Measurements from ENCODE around the gene INKA2.

Gene INKA2

DNA sequence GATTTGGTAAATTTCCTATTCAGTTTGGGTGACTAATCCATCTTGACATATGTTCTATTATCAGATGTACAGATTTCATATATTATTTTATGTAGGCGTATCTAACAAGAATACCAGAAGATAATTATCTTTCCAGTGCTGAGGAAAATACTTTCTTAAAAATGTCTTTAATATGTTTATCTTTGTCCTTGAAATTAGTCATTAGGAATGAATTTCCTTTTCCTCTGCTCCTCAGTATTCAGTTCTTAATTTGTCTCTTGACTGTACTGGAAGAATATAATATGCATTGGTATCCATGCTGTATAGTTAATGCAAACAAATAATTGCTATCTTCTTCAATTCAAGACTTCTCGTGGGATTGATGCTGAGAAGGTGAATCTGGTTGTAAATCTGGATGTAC is 23.1 kb upstream of the INKA2 start:
- no peak for ATAC-seq

DNA sequence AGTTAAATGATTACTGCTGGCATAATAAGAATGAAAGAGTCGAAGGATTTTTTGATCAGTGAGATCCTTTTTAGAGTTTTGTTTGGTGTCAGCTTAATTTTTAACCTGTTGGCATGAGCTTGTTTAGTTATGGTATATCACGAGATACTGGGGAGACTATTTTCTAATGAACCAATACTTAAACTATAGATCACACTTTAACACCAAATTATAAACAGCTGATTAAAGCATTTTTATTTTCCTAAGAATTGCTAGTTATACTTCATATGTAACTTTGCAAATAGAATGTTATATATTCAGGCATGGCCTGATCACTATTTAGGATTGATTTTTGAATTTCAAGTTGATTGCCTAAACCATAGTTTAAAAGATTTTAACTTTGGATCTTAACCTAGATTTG is 22.5 kb upstream of the INKA2 start:
- no peak for ATAC-seq
- TF ChIP-seq PPARA (CRISPR knock-in tag; IDR thresholded peaks at IDR 0.05; ENCODE audit: borderline replicate concordance): no peak
- no peak for TF ChIP-seq TCF4 (CRISPR knock-in tag; IDR thresholded peaks at IDR 0.05; ENCODE audit: borderline replicate concordance)
- no peak for TF ChIP-seq OSR1 (CRISPR knock-in tag; IDR thresholded peaks at IDR 0.05)
- no peak for TF ChIP-seq ZFP3 (CRISPR knock-in tag; IDR thresholded peaks at IDR 0.05)
- TF ChIP-seq BACH2 (CRISPR knock-in tag; IDR thresholded peaks at IDR 0.05; ENCODE audit: borderline replicate concordance): no peak
- TF ChIP-seq, protein P1, sequence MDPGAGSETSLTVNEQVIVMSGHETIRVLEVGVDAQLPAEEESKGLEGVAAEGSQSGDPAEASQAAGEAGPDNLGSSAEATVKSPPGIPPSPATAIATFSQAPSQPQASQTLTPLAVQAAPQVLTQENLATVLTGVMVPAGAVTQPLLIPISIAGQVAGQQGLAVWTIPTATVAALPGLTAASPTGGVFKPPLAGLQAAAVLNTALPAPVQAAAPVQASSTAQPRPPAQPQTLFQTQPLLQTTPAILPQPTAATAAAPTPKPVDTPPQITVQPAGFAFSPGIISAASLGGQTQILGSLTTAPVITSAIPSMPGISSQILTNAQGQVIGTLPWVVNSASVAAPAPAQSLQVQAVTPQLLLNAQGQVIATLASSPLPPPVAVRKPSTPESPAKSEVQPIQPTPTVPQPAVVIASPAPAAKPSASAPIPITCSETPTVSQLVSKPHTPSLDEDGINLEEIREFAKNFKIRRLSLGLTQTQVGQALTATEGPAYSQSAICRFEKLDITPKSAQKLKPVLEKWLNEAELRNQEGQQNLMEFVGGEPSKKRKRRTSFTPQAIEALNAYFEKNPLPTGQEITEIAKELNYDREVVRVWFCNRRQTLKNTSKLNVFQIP (CRISPR knock-in tag; IDR thresholded peaks at IDR 0.05; ENCODE audit: borderline replicate concordance, low read depth): no peak

More for the DNA sequence above, 23.1 kb upstream of the INKA2 start:
- TF ChIP-seq ZNF565 (CRISPR knock-in tag; conservative IDR thresholded peaks at IDR 0.05; ENCODE audit: low read depth) (no peak), CSDC2 (CRISPR knock-in tag; IDR thresholded peaks at IDR 0.05) (no peak), ZFP3 (CRISPR knock-in tag; IDR thresholded peaks at IDR 0.05) (no peak), ZFP30 (CRISPR knock-in tag; IDR thresholded peaks at IDR 0.05) (no peak), TCF4 (CRISPR knock-in tag; IDR thresholded peaks at IDR 0.05; ENCODE audit: borderline replicate concordance) (no peak), ISL1 (CRISPR knock-in tag; IDR thresholded peaks at IDR 0.05) (no peak), TOX (CRISPR knock-in tag; IDR thresholded peaks at IDR 0.05; ENCODE audit: borderline replicate concordance) (no peak), SNAI2 (CRISPR knock-in tag; IDR thresholded peaks at IDR 0.05) (no peak), ESRRG (CRISPR knock-in tag; IDR thresholded peaks at IDR 0.05) (no peak), ZC3H10 (CRISPR knock-in tag; IDR thresholded peaks at IDR 0.05) (no peak)
- TF ChIP-seq, protein P2, sequence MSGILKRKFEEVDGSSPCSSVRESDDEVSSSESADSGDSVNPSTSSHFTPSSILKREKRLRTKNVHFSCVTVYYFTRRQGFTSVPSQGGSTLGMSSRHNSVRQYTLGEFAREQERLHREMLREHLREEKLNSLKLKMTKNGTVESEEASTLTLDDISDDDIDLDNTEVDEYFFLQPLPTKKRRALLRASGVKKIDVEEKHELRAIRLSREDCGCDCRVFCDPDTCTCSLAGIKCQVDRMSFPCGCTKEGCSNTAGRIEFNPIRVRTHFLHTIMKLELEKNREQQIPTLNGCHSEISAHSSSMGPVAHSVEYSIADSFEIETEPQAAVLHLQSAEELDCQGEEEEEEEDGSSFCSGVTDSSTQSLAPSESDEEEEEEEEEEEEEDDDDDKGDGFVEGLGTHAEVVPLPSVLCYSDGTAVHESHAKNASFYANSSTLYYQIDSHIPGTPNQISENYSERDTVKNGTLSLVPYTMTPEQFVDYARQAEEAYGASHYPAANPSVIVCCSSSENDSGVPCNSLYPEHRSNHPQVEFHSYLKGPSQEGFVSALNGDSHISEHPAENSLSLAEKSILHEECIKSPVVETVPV (CRISPR knock-in tag; IDR thresholded peaks at IDR 0.05): no peak
- TF ChIP-seq, protein P3, sequence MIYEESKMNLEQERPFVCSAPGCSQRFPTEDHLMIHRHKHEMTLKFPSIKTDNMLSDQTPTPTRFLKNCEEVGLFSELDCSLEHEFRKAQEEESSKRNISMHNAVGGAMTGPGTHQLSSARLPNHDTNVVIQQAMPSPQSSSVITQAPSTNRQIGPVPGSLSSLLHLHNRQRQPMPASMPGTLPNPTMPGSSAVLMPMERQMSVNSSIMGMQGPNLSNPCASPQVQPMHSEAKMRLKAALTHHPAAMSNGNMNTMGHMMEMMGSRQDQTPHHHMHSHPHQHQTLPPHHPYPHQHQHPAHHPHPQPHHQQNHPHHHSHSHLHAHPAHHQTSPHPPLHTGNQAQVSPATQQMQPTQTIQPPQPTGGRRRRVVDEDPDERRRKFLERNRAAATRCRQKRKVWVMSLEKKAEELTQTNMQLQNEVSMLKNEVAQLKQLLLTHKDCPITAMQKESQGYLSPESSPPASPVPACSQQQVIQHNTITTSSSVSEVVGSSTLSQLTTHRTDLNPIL (CRISPR knock-in tag; IDR thresholded peaks at IDR 0.05; ENCODE audit: low read depth): no peak

DNA sequence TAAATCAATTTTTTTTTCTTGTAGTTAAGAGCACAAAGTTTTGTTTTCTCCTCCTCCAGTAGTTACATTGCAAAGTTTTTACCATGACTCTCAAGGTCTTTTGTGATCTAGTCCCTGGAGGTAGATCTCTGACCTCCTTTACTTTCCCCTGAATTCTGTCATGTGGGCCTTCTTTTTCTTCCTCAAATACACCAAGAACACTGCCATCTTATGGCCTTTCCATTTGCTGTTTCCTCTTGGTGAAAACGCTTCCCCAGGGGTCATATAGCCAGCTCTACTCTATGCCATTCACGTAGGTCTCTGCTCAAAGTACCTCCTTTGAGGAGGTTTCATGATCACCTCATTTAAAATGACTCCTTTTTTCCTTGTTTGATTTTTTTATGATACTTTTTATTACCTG is 19.2 kb upstream of the INKA2 start:
- TF ChIP-seq BACH2 (CRISPR knock-in tag; IDR thresholded peaks at IDR 0.05; ENCODE audit: borderline replicate concordance) (no peak), ISL1 (CRISPR knock-in tag; IDR thresholded peaks at IDR 0.05) (no peak), CSDC2 (CRISPR knock-in tag; IDR thresholded peaks at IDR 0.05) (no peak), RARB (CRISPR knock-in tag; IDR thresholded peaks at IDR 0.05) (no peak), PPARA (CRISPR knock-in tag; IDR thresholded peaks at IDR 0.05; ENCODE audit: borderline replicate concordance) (no peak), OSR1 (CRISPR knock-in tag; IDR thresholded peaks at IDR 0.05) (no peak), ESRRG (CRISPR knock-in tag; IDR thresholded peaks at IDR 0.05) (no peak), TCF4 (CRISPR knock-in tag; IDR thresholded peaks at IDR 0.05; ENCODE audit: borderline replicate concordance) (no peak), ZNF8 (CRISPR knock-in tag; IDR thresholded peaks at IDR 0.05) (no peak)
- TF ChIP-seq, protein P2 (CRISPR knock-in tag; IDR thresholded peaks at IDR 0.05): no peak
- TF ChIP-seq, protein P1 (CRISPR knock-in tag; IDR thresholded peaks at IDR 0.05; ENCODE audit: borderline replicate concordance, low read depth): no peak
- TF ChIP-seq, protein P4, sequence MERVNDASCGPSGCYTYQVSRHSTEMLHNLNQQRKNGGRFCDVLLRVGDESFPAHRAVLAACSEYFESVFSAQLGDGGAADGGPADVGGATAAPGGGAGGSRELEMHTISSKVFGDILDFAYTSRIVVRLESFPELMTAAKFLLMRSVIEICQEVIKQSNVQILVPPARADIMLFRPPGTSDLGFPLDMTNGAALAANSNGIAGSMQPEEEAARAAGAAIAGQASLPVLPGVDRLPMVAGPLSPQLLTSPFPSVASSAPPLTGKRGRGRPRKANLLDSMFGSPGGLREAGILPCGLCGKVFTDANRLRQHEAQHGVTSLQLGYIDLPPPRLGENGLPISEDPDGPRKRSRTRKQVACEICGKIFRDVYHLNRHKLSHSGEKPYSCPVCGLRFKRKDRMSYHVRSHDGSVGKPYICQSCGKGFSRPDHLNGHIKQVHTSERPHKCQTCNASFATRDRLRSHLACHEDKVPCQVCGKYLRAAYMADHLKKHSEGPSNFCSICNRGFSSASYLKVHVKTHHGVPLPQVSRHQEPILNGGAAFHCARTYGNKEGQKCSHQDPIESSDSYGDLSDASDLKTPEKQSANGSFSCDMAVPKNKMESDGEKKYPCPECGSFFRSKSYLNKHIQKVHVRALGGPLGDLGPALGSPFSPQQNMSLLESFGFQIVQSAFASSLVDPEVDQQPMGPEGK (CRISPR knock-in tag; IDR thresholded peaks at IDR 0.05; ENCODE audit: borderline replicate concordance): no peak
- TF ChIP-seq, protein P5, sequence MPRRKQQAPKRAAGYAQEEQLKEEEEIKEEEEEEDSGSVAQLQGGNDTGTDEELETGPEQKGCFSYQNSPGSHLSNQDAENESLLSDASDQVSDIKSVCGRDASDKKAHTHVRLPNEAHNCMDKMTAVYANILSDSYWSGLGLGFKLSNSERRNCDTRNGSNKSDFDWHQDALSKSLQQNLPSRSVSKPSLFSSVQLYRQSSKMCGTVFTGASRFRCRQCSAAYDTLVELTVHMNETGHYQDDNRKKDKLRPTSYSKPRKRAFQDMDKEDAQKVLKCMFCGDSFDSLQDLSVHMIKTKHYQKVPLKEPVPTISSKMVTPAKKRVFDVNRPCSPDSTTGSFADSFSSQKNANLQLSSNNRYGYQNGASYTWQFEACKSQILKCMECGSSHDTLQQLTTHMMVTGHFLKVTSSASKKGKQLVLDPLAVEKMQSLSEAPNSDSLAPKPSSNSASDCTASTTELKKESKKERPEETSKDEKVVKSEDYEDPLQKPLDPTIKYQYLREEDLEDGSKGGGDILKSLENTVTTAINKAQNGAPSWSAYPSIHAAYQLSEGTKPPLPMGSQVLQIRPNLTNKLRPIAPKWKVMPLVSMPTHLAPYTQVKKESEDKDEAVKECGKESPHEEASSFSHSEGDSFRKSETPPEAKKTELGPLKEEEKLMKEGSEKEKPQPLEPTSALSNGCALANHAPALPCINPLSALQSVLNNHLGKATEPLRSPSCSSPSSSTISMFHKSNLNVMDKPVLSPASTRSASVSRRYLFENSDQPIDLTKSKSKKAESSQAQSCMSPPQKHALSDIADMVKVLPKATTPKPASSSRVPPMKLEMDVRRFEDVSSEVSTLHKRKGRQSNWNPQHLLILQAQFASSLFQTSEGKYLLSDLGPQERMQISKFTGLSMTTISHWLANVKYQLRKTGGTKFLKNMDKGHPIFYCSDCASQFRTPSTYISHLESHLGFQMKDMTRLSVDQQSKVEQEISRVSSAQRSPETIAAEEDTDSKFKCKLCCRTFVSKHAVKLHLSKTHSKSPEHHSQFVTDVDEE (CRISPR knock-in tag; IDR thresholded peaks at IDR 0.05): no peak
- no peak for ATAC-seq
